HEK293 (cell line): ENCODE results near the gene FIG4.

Experiments
- CTCF ChIA-PET: fragments of 350-600 bp; formaldehyde crosslinking; extraction: SDS; loops from one replicate; lab custom pipeline; 2021; ENCODE audit warnings: antibody characterized with exemption; lab: Yijun Ruan, JAX
- POLR2A ChIA-PET: fragments of 300-600 bp; formaldehyde crosslinking; extraction: SDS; loops from one replicate; lab custom pipeline; 2020; ENCODE audit warnings: antibody characterized with exemption, inconsistent platforms; lab: Yijun Ruan, JAX
- H3K27ac ChIP-seq: fragments of 200-500 bp; sonication (Bioruptor generic); 2 replicates; pipeline ENCODE4 v1.5.1; 2014; ENCODE audit warnings: low read depth, low read length, control low read depth, inconsistent platforms; ENCODE audit errors: extremely low read depth
- H3K36me3 ChIP-seq, 2 experiments: fragments of 200-500 bp in 1 of 2; sonication (Bioruptor generic) in 1 of 2; 1 replicate in 1 of 2; 2 replicates in 1 of 2; pipeline ENCODE4 v1.5.1; 2014 to 2017; ENCODE audit warnings: inconsistent platforms in 2 of 2, low read length in 2 of 2; ENCODE audit not compliant: control insufficient read depth in 2 of 2, insufficient read depth in 1 of 2
- H3K4me1 ChIP-seq: fragments of 200-500 bp; sonication (Bioruptor generic); 2 replicates; pipeline ENCODE4 v1.5.1; 2014; ENCODE audit warnings: mild to moderate bottlenecking, low read length, inconsistent platforms; ENCODE audit not compliant: control insufficient read depth, insufficient read depth
- H3K4me3 ChIP-seq: 2 replicates; pipeline ENCODE4 v1.5.1; 2011; ENCODE audit warnings: low read depth, mild to moderate bottlenecking, control low read depth, low read length, moderate library complexity
- H3K9me3 ChIP-seq: fragments of 200-500 bp; sonication (Bioruptor generic); 2 replicates; pipeline ENCODE4 v1.5.1; 2014; ENCODE audit warnings: low read depth, low read length, inconsistent platforms; ENCODE audit not compliant: control insufficient read depth, insufficient read depth
- BCL11A ChIP-seq: fragments of 450-650 bp; formaldehyde crosslinking; IDR thresholded peaks from 2 replicates; pipeline ENCODE4 v1.5.1; 2016; ENCODE audit warnings: low read depth, missing biosample characterization, missing genetic modification characterization
- KLF7 ChIP-seq: fragments of 450-650 bp; formaldehyde crosslinking; IDR thresholded peaks from 2 replicates; pipeline ENCODE4 v1.5.1; 2016; ENCODE audit warnings: missing biosample characterization, missing genetic modification characterization, borderline replicate concordance
- KLF9 ChIP-seq: fragments of 450-650 bp; formaldehyde crosslinking; IDR thresholded peaks from 2 replicates; pipeline ENCODE4 v1.5.1; 2016; ENCODE audit warnings: missing biosample characterization, missing genetic modification characterization, low read depth
- MEIS1 ChIP-seq: sonication (generic); formaldehyde crosslinking; IDR thresholded peaks from 2 replicates; pipeline ENCODE4 v1.8.1; 2022; ENCODE audit warnings: missing genetic modification reagents, mild to moderate bottlenecking, borderline replicate concordance
- OVOL3 ChIP-seq: fragments of 450-650 bp; formaldehyde crosslinking; IDR thresholded peaks from 2 replicates; pipeline ENCODE4 v1.5.1; 2016; ENCODE audit warnings: missing biosample characterization, missing genetic modification characterization
- PRDM1 ChIP-seq: fragments of 450-650 bp; formaldehyde crosslinking; IDR thresholded peaks from 2 replicates; pipeline ENCODE4; 2016; ENCODE audit warnings: missing biosample characterization, missing genetic modification characterization
- SETDB1 ChIP-seq: IDR thresholded peaks from one replicate; pipeline ENCODE4 v1.6.1; 2017; ENCODE audit warnings: mild to moderate bottlenecking, low read length, moderate library complexity, mixed read lengths; ENCODE audit not compliant: insufficient read length
- TRIM28 ChIP-seq: IDR thresholded peaks from 2 replicates; pipeline ENCODE4 v1.6.1; 2011; ENCODE audit warnings: low read length, control low read depth, borderline replicate concordance
- YY1 ChIP-seq: fragments of 450-650 bp; formaldehyde crosslinking; IDR thresholded peaks from 2 replicates; pipeline ENCODE4 v1.5.1; 2018; ENCODE audit warnings: missing biosample characterization, missing genetic modification characterization
- ZBTB17 ChIP-seq: fragments of 450-650 bp; formaldehyde crosslinking; IDR thresholded peaks from 2 replicates; pipeline ENCODE4 v1.5.1; 2016; ENCODE audit warnings: missing biosample characterization, missing genetic modification characterization
- ZBTB20 ChIP-seq: fragments of 450-650 bp; formaldehyde crosslinking; IDR thresholded peaks from 2 replicates; pipeline ENCODE4 v1.5.1; 2016; ENCODE audit warnings: missing biosample characterization, missing genetic modification characterization
- ZNF140 ChIP-seq: fragments of 450-650 bp; formaldehyde crosslinking; IDR thresholded peaks from 2 replicates; pipeline ENCODE4 v1.5.1; 2016; ENCODE audit warnings: missing biosample characterization, missing genetic modification characterization
- ZNF16 ChIP-seq: fragments of 450-650 bp; formaldehyde crosslinking; IDR thresholded peaks from 2 replicates; pipeline ENCODE4 v1.5.1; 2016; ENCODE audit warnings: low read depth, missing biosample characterization, missing genetic modification characterization
- ZNF2 ChIP-seq: fragments of 450-650 bp; formaldehyde crosslinking; IDR thresholded peaks from 2 replicates; pipeline ENCODE4 v1.5.1; 2016; ENCODE audit warnings: missing biosample characterization, missing genetic modification characterization
- ZNF223 ChIP-seq: fragments of 450-650 bp; formaldehyde crosslinking; IDR thresholded peaks from 2 replicates; pipeline ENCODE4 v1.5.1; 2016; ENCODE audit warnings: missing biosample characterization, missing genetic modification characterization
- ZNF23 ChIP-seq: fragments of 450-650 bp; formaldehyde crosslinking; IDR thresholded peaks from 2 replicates; pipeline ENCODE4 v1.5.1; 2016; ENCODE audit warnings: missing biosample characterization, missing genetic modification characterization, borderline replicate concordance
- ZNF280C ChIP-seq: fragments of 450-650 bp; formaldehyde crosslinking; IDR thresholded peaks from 2 replicates; pipeline ENCODE4 v1.5.1; 2016; ENCODE audit warnings: missing biosample characterization, missing genetic modification characterization
- ZNF302 ChIP-seq: fragments of 450-650 bp; formaldehyde crosslinking; IDR thresholded peaks from 2 replicates; pipeline ENCODE4 v1.5.1; 2016; ENCODE audit warnings: missing biosample characterization, missing genetic modification characterization, low read depth
- ZNF335 ChIP-seq: fragments of 450-650 bp; formaldehyde crosslinking; conservative IDR thresholded peaks from 2 replicates; pipeline ENCODE4 v1.5.1; 2016; ENCODE audit warnings: missing biosample characterization, missing genetic modification characterization
- ZNF488 ChIP-seq: fragments of 450-650 bp; formaldehyde crosslinking; IDR thresholded peaks from 2 replicates; pipeline ENCODE4 v1.5.1; 2016; ENCODE audit warnings: missing biosample characterization, missing genetic modification characterization
- ZNF501 ChIP-seq: fragments of 450-650 bp; formaldehyde crosslinking; IDR thresholded peaks from 2 replicates; pipeline ENCODE4 v1.5.1; 2016; ENCODE audit warnings: missing biosample characterization, missing genetic modification characterization
- ZNF510 ChIP-seq: fragments of 450-650 bp; formaldehyde crosslinking; IDR thresholded peaks from 2 replicates; pipeline ENCODE4 v1.5.1; 2018; ENCODE audit warnings: mild to moderate bottlenecking, missing genetic modification characterization, missing biosample characterization; ENCODE audit not compliant: insufficient replicate concordance
- ZNF529 ChIP-seq: fragments of 450-650 bp; formaldehyde crosslinking; IDR thresholded peaks from 2 replicates; pipeline ENCODE4 v1.5.1; 2017; ENCODE audit warnings: missing genetic modification characterization, missing biosample characterization; ENCODE audit not compliant: insufficient replicate concordance
- ZNF548 ChIP-seq: fragments of 450-650 bp; formaldehyde crosslinking; IDR thresholded peaks from 2 replicates; pipeline ENCODE4 v1.5.1; 2016; ENCODE audit warnings: missing biosample characterization, missing genetic modification characterization
- ZNF561 ChIP-seq: fragments of 450-650 bp; IDR thresholded peaks from 2 replicates; pipeline ENCODE4 v1.5.1; 2018; ENCODE audit warnings: missing biosample characterization, missing genetic modification characterization, borderline replicate concordance
- ZNF600 ChIP-seq: fragments of 450-650 bp; formaldehyde crosslinking; IDR thresholded peaks from 2 replicates; pipeline ENCODE4 v1.5.1; 2016; ENCODE audit warnings: missing biosample characterization, missing genetic modification characterization
- ZNF626 ChIP-seq: fragments of 450-650 bp; sonication (Bioruptor Pico); formaldehyde crosslinking; IDR thresholded peaks from 2 replicates; pipeline ENCODE4 v1.5.1; 2018; ENCODE audit warnings: missing biosample characterization, missing genetic modification characterization, inconsistent platforms
- ZNF629 ChIP-seq: fragments of 450-650 bp; formaldehyde crosslinking; IDR thresholded peaks from 2 replicates; pipeline ENCODE4 v1.5.1; 2017; ENCODE audit warnings: missing biosample characterization, missing genetic modification characterization
- ZNF658 ChIP-seq: fragments of 450-650 bp; formaldehyde crosslinking; IDR thresholded peaks from 2 replicates; pipeline ENCODE4; 2016; ENCODE audit warnings: missing biosample characterization, missing genetic modification characterization
- ZNF660 ChIP-seq: fragments of 450-650 bp; IDR thresholded peaks from 2 replicates; pipeline ENCODE4 v1.5.1; 2018; ENCODE audit warnings: missing biosample characterization, mild to moderate bottlenecking, missing genetic modification characterization
- ZNF777 ChIP-seq: fragments of 450-650 bp; formaldehyde crosslinking; IDR thresholded peaks from 2 replicates; pipeline ENCODE4 v1.5.1; 2017; ENCODE audit warnings: missing biosample characterization, missing genetic modification characterization, borderline replicate concordance
- ZSCAN30 ChIP-seq: fragments of 450-650 bp; IDR thresholded peaks from 2 replicates; pipeline ENCODE4 v1.5.1; 2018; ENCODE audit warnings: missing biosample characterization, mild to moderate bottlenecking, missing genetic modification characterization, moderate library complexity
- TF ChIP-seq, protein P1 (sequence below): fragments of 450-650 bp; formaldehyde crosslinking; IDR thresholded peaks from 2 replicates; pipeline ENCODE4 v1.5.1; 2017; ENCODE audit warnings: missing biosample characterization, mild to moderate bottlenecking, missing genetic modification characterization, moderate library complexity

Gene FIG4

GRCh38 chr6:109690737-109691621 is at the start of gene FIG4, which contains the start of gene AK9:
FIG4 (plus strand) TSS chr6:109691296; CDS start chr6:109691436, 140 bp downstream.
AK9 (minus strand) TSS chr6:109691202; CDS start chr6:109675745, 15,457 bp downstream.
- Histone ChIP-seq H3K36me3 (peaks cover 0 to 8% of the 10 kb centered on the region in 2 experiments; a peak in 1 of 3 replicates), H3K9me3 (no peaks in the 10 kb centered on the region), H3K4me3 (peak within 1 kb of the TSS; percentile 91), H3K27ac (peak within 1 kb of the TSS; percentile 73), H3K4me1 (peaks cover 3% of the 10 kb centered on the region; the same call in 1 of the 2 replicates)
- ChIA-PET CTCF (interaction anchor here (0.7 to 1.7 kb wide), 6 partner anchors 11 to 361 kb away, joined by 3 to 8 read pairs (median 3); no protein-coding TSS in a partner anchor), POLR2A (interaction anchor here (0.6 to 1.3 kb wide), 4 partner anchors 11 to 964 kb away, joined by 3 to 5 read pairs (median 3); no protein-coding TSS in a partner anchor)
- no peak for TF ChIP-seq ZNF510 (tag by site-specific recombination)
- no peak for TF ChIP-seq ZNF16 (tag by site-specific recombination)
- no peak for TF ChIP-seq SETDB1
- no peak for TF ChIP-seq ZNF140 (tag by site-specific recombination)
- no peak for TF ChIP-seq ZNF280C
- no peak for TF ChIP-seq ZNF2 (tag by site-specific recombination)
- no peak; the same call in 1 of the 2 replicates for TF ChIP-seq ZNF629 (tag by site-specific recombination)
- peak; percentile 76 for TF ChIP-seq ZNF660 (tag by site-specific recombination)
- no peak for TF ChIP-seq ZNF302 (tag by site-specific recombination)
- peak; percentile 65 for TF ChIP-seq ZNF501 (tag by site-specific recombination)
- TF ChIP-seq ZNF561 (tag by site-specific recombination): peak; percentile 67
- peak; percentile 85 for TF ChIP-seq ZBTB17 (tag by site-specific recombination)
- TF ChIP-seq ZNF529 (tag by site-specific recombination): no peak
- TF ChIP-seq YY1 (tag by site-specific recombination): peak; percentile 74
- TF ChIP-seq KLF7: no peak
- peak; percentile 87 for TF ChIP-seq KLF9 (tag by site-specific recombination)
- peak; percentile 75 for TF ChIP-seq ZBTB20 (tag by site-specific recombination)
- TF ChIP-seq ZNF488: no peak
- no peak for TF ChIP-seq ZNF658 (tag by site-specific recombination)
- TF ChIP-seq, protein P1, sequence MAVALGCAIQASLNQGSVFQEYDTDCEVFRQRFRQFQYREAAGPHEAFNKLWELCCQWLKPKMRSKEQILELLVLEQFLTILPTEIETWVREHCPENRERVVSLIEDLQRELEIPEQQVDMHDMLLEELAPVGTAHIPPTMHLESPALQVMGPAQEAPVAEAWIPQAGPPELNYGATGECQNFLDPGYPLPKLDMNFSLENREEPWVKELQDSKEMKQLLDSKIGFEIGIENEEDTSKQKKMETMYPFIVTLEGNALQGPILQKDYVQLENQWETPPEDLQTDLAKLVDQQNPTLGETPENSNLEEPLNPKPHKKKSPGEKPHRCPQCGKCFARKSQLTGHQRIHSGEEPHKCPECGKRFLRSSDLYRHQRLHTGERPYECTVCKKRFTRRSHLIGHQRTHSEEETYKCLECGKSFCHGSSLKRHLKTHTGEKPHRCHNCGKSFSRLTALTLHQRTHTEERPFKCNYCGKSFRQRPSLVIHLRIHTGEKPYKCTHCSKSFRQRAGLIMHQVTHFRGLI (tag by site-specific recombination): no peak
- TF ChIP-seq OVOL3 (tag by site-specific recombination): no peak
- no peak for TF ChIP-seq ZNF223
- no peak for TF ChIP-seq ZNF23 (tag by site-specific recombination)
- peak; percentile 85 for TF ChIP-seq ZNF335
- no peak for TF ChIP-seq BCL11A (tag by site-specific recombination)
- TF ChIP-seq MEIS1: no peak
- no peak for TF ChIP-seq ZNF626 (tag by site-specific recombination)
- peak; percentile 38; the same call in 1 of the 2 replicates for TF ChIP-seq TRIM28
- TF ChIP-seq ZNF548: no peak
- no peak for TF ChIP-seq PRDM1 (tag by site-specific recombination)
- TF ChIP-seq ZNF600: peak; percentile 21; the same call in 1 of the 2 replicates
- no peak for TF ChIP-seq ZNF777 (tag by site-specific recombination)
- 0 out of 2 replicates have a peak, but pooled peaks have one; percentile 8 for TF ChIP-seq ZSCAN30 (tag by site-specific recombination)
